ENCODE data around the gene SPDYE6. TPM values are rescaled to one million over a fixed set of nuclear protein-coding genes. Genes with fewer than 3 reads are reported as not detected.

SPDYE6 gene
- polyA plus RNA-seq, 1 donor from 2014 or later = not detected

GRCh38 chr7:102321351-102322201 is 34.7 kb downstream of the SPDYE6 start:
- no peak overlapping the region for H3K4me3 ChIP-seq (ENCODE audit: low read length)

More at GRCh38 chr7:102321351-102322201, 34.7 kb downstream of the SPDYE6 start:
- H3K9me3 ChIP-seq (ENCODE audit: low read length) = no peaks in the 10 kb centered on the region
- no peaks in the 10 kb centered on the region for H3K27me3 ChIP-seq (ENCODE audit: insufficient read depth, low read depth, low read length)
- no peak overlapping the region for H3K27ac ChIP-seq (ENCODE audit: low read length)
- H3K79me2 ChIP-seq (replicated peaks; ENCODE audit: insufficient read depth, low read length) = no peaks in the 10 kb centered on the region
- no peaks in the 10 kb centered on the region for H3K9me2 ChIP-seq (ENCODE audit: insufficient read depth, low read length)
- no peaks in the 10 kb centered on the region for H3F3A ChIP-seq (ENCODE audit: insufficient read depth, low read length, poor library complexity, severe bottlenecking)
- no peak for TF ChIP-seq EP300 (conservative IDR thresholded peaks at IDR 0.05; ENCODE audit: poor library complexity, severe bottlenecking)
- TF ChIP-seq SMC3 (conservative IDR thresholded peaks at IDR 0.05; ENCODE audit: poor library complexity) = no peak
- TF ChIP-seq EZH2 (IDR thresholded peaks at IDR 0.05; ENCODE audit: borderline replicate concordance, insufficient read depth, low read length, poor library complexity, severe bottlenecking) = no peak
- TF ChIP-seq MXI1 (conservative IDR thresholded peaks at IDR 0.05; ENCODE audit: poor library complexity, severe bottlenecking) = no peak
- no peak for TF ChIP-seq REST (IDR thresholded peaks at IDR 0.05; ENCODE audit: borderline replicate concordance)
- no peak for TF ChIP-seq POLR2AphosphoS5 (IDR thresholded peaks at IDR 0.05)
- TF ChIP-seq TAF1 (IDR thresholded peaks at IDR 0.05; ENCODE audit: low read depth) = no peak
- no peak for TF ChIP-seq RAD21 (conservative IDR thresholded peaks at IDR 0.05)
- TF ChIP-seq CTCF (IDR thresholded peaks at IDR 0.05; ENCODE audit: poor library complexity, severe bottlenecking) = no peak
- H2AFZ ChIP-seq (ENCODE audit: low read depth, low read length) = no peak overlapping the region
- no peaks in the 10 kb centered on the region for H4K20me1 ChIP-seq (ENCODE audit: insufficient read depth)
- no peak overlapping the region for H3K9ac ChIP-seq (ENCODE audit: low read length)
- H3K4me2 ChIP-seq (ENCODE audit: low read length) = no peak overlapping the region
- no peaks in the 10 kb centered on the region for H3K36me3 ChIP-seq (ENCODE audit: insufficient read depth, low read length)

Data from neural cell (in vitro differentiated cells).